H1 (cell line): ENCODE results near the gene MORC1. TPM values are rescaled to one million over a fixed set of nuclear protein-coding genes. Genes with fewer than 3 reads are reported as not detected.

ENCODE experiments used
- CTCF ChIA-PET: fragments of 300-600 bp; sonication (Branson Sonifier 250); formaldehyde crosslinking; loops from one replicate; lab custom pipeline; 2021; ENCODE audit not compliant: partially characterized antibody; lab: Charles Lee
- POLR2A ChIA-PET: fragments of 300-600 bp; sonication (Branson Sonifier 250); formaldehyde crosslinking; loops from one replicate; lab custom pipeline; 2021; ENCODE audit warnings: inconsistent platforms; ENCODE audit not compliant: partially characterized antibody; lab: Charles Lee
- DNase-seq, 2 experiments: peaks; one replicate each; pipeline versions ENCODE4 v3.0.0 to v3.0.0-alpha.2; 2010 to 2022; ENCODE audit warnings: low spot score in 2 of 2, low read depth in 1 of 2, mixed read lengths in 1 of 2
- FAIRE-seq: peaks from 2 replicates; lab custom pipeline; 2011; peaks lifted over from hg19 to GRCh38; lab: Jason Lieb, UNC
- H2AFZ ChIP-seq: 2 replicates; pipeline ENCODE4 v1.8.1; 2012; ENCODE audit warnings: low read length, inconsistent platforms
- H2AK5ac ChIP-seq: 2 replicates; pipeline ENCODE4 v1.6.1; 2013; ENCODE audit warnings: low read depth, low read length
- H2BK120ac ChIP-seq: replicated peaks from 2 replicates; pipeline ENCODE3; 2013; ENCODE audit warnings: low read depth, low read length, inconsistent platforms
- H2BK12ac ChIP-seq: 2 replicates; pipeline ENCODE4 v1.6.1; 2013; ENCODE audit warnings: low read depth, low read length
- H2BK15ac ChIP-seq: 2 replicates; pipeline ENCODE4 v1.6.1; 2013; ENCODE audit warnings: low read length
- H2BK20ac ChIP-seq: 2 replicates; pipeline ENCODE4 v1.6.1; 2013; ENCODE audit warnings: low read length
- H2BK5ac ChIP-seq: 2 replicates; pipeline ENCODE4 v1.6.1; 2013; ENCODE audit warnings: low read depth, low read length
- H3K14ac ChIP-seq: 2 replicates; pipeline ENCODE4 v1.6.1; 2013; ENCODE audit warnings: inconsistent platforms; ENCODE audit not compliant: insufficient read length
- H3K18ac ChIP-seq: 2 replicates; pipeline ENCODE4 v1.6.1; 2013; ENCODE audit warnings: low read length; ENCODE audit errors: extremely low read depth
- H3K23ac ChIP-seq: 2 replicates; pipeline ENCODE4 v1.6.1; 2013; ENCODE audit warnings: inconsistent platforms; ENCODE audit not compliant: insufficient read length
- H3K23me2 ChIP-seq: 2 replicates; pipeline ENCODE4 v1.6.1; 2013; ENCODE audit warnings: low read depth, low read length
- H3K27ac ChIP-seq: 2 replicates; pipeline ENCODE4 v1.6.1; 2011; ENCODE audit warnings: low read depth, low read length, inconsistent platforms
- H3K27me3 ChIP-seq, 4 experiments: replicated peaks in 1 of 4; 1 replicate in 1 of 4; 2 replicates in 3 of 4; pipeline versions ENCODE4 v1.6.1 to v1.8.1; 2011 to 2013; ENCODE audit warnings: low read length in 3 of 4, mild to moderate bottlenecking in 3 of 4, inconsistent platforms in 2 of 4, mixed read lengths in 2 of 4, moderate library complexity in 1 of 4; ENCODE audit not compliant: control insufficient read depth in 3 of 4, insufficient read depth in 3 of 4; ENCODE audit errors: extremely low read depth in 1 of 4
- H3K36me3 ChIP-seq, 4 experiments: 2 replicates each; pipeline versions ENCODE4 v1.6.1 to v1.8.1; 2011 to 2013; ENCODE audit warnings: mild to moderate bottlenecking in 4 of 4, low read length in 3 of 4, moderate library complexity in 2 of 4, control low read depth in 1 of 4, inconsistent platforms in 1 of 4; ENCODE audit not compliant: insufficient read depth in 4 of 4, control insufficient read depth in 2 of 4
- H3K4ac ChIP-seq: replicated peaks from 2 replicates; pipeline ENCODE3; 2013; ENCODE audit warnings: low read length, low read depth, mixed read lengths, inconsistent platforms; ENCODE audit not compliant: insufficient read length
- H3K4me1 ChIP-seq, 4 experiments: replicated peaks in 1 of 4; 1 replicate in 1 of 4; 2 replicates in 3 of 4; pipeline versions ENCODE4 v1.6.1 to v1.8.1; 2011 to 2013; ENCODE audit warnings: low read length in 3 of 4, inconsistent platforms in 2 of 4, mixed read lengths in 1 of 4; ENCODE audit not compliant: insufficient read depth in 4 of 4, control insufficient read depth in 3 of 4
- H3K4me2 ChIP-seq, 2 experiments: 2 replicates each; pipeline versions ENCODE4 v1.6.1 to v1.8.1; 2011 to 2013; ENCODE audit warnings: low read depth in 2 of 2, low read length in 2 of 2, control low read depth in 1 of 2, inconsistent platforms in 1 of 2, mild to moderate bottlenecking in 1 of 2; ENCODE audit not compliant: insufficient read depth in 1 of 2
- H3K4me3 ChIP-seq, 4 experiments: fragments of 200-600, 300-600 bp in 1 of 4; sonication (generic), shearing (Covaris generic), sonication (Bioruptor Twin) in 1 of 4; 2 replicates each; pipeline versions ENCODE4 v1.5.1 to v1.8.1; 2011 to 2016; ENCODE audit warnings: low read length in 4 of 4, low read depth in 3 of 4, control low read depth in 2 of 4, inconsistent platforms in 2 of 4, mild to moderate bottlenecking in 2 of 4, mixed read lengths in 1 of 4, moderate library complexity in 1 of 4; ENCODE audit not compliant: insufficient read depth in 2 of 4; ENCODE audit errors: extremely low read depth in 1 of 4
- H3K56ac ChIP-seq: replicated peaks from 2 replicates; pipeline ENCODE3; 2013; ENCODE audit warnings: low read depth, mild to moderate bottlenecking, mixed read lengths, low read length, inconsistent platforms; ENCODE audit not compliant: insufficient read length
- H3K79me1 ChIP-seq: 2 replicates; pipeline ENCODE4 v1.6.1; 2013; ENCODE audit warnings: low read depth, low read length, control low read depth
- H3K79me2 ChIP-seq, 2 experiments: 2 replicates each; pipeline versions ENCODE4 v1.6.1 to v1.8.1; 2012 to 2013; ENCODE audit warnings: low read length in 2 of 2, mild to moderate bottlenecking in 2 of 2, inconsistent platforms in 1 of 2; ENCODE audit not compliant: insufficient read depth in 2 of 2, control insufficient read depth in 1 of 2
- H3K9ac ChIP-seq, 4 experiments: replicated peaks in 1 of 4; 1 replicate in 1 of 4; 2 replicates in 3 of 4; pipeline versions ENCODE4 v1.6.1 to v1.8.1; 2011 to 2013; ENCODE audit warnings: low read depth in 3 of 4, low read length in 3 of 4, control low read depth in 2 of 4, mild to moderate bottlenecking in 2 of 4, moderate library complexity in 2 of 4, inconsistent platforms in 1 of 4; ENCODE audit errors: extremely low read depth in 1 of 4
- H3K9me3 ChIP-seq, 2 experiments: 2 replicates each; pipeline versions ENCODE4 v1.6.1 to v1.8.1; 2012 to 2013; ENCODE audit warnings: mild to moderate bottlenecking in 2 of 2, moderate library complexity in 2 of 2, control low read depth in 1 of 2, inconsistent platforms in 1 of 2, low read depth in 1 of 2, low read length in 1 of 2, mixed read lengths in 1 of 2; ENCODE audit not compliant: insufficient read depth in 2 of 2
- H4K20me1 ChIP-seq, 2 experiments: replicated peaks in 1 of 2; 2 replicates each; pipeline versions ENCODE3 to v1.8.1; 2011 to 2013; ENCODE audit warnings: inconsistent platforms in 2 of 2, low read length in 2 of 2, mild to moderate bottlenecking in 1 of 2; ENCODE audit not compliant: insufficient read depth in 2 of 2, control insufficient read depth in 1 of 2
- H4K5ac ChIP-seq: 2 replicates; pipeline ENCODE4 v1.6.1; 2013; ENCODE audit warnings: low read length, low read depth, mixed read lengths, inconsistent platforms; ENCODE audit not compliant: insufficient read length
- H4K8ac ChIP-seq: 2 replicates; pipeline ENCODE4 v1.8.0; 2013; ENCODE audit warnings: mild to moderate bottlenecking, moderate library complexity, low read length, inconsistent platforms; ENCODE audit not compliant: insufficient read depth; ENCODE audit errors: extremely low read depth
- H4K91ac ChIP-seq: replicated peaks from 2 replicates; pipeline ENCODE3; 2013; ENCODE audit warnings: low read length, mixed read lengths, inconsistent platforms; ENCODE audit not compliant: insufficient read length
- BCL11A ChIP-seq, 2 experiments: IDR thresholded peaks; one replicate each; pipeline ENCODE4 v1.6.1; 2011; ENCODE audit warnings: low read depth in 2 of 2, low read length in 2 of 2, mild to moderate bottlenecking in 2 of 2
- JUND ChIP-seq: IDR thresholded peaks from 2 replicates; pipeline ENCODE4 v1.6.1; 2011; ENCODE audit warnings: mild to moderate bottlenecking, improper control_type of control experiment, low read length
- MAX ChIP-seq: IDR thresholded peaks from 2 replicates; pipeline ENCODE4 v1.6.1; 2012; ENCODE audit warnings: inconsistent platforms
- NRF1 ChIP-seq: IDR thresholded peaks from 2 replicates; pipeline ENCODE4 v1.6.1; 2011; ENCODE audit warnings: mild to moderate bottlenecking, low read depth, low read length, improper control_type of control experiment
- RAD21 ChIP-seq, 2 experiments: IDR thresholded peaks in 1 of 2; conservative IDR thresholded peaks in 1 of 2; 2 replicates each; pipeline ENCODE4 v1.6.1; 2011; ENCODE audit warnings: low read depth in 2 of 2, low read length in 2 of 2, improper control_type of control experiment in 1 of 2, inconsistent platforms in 1 of 2, mild to moderate bottlenecking in 1 of 2, moderate library complexity in 1 of 2
- SAP30 ChIP-seq: fragments of 300-600 bp; sonication (generic); IDR thresholded peaks from 2 replicates; pipeline ENCODE4 v1.7.1; 2012; ENCODE audit warnings: low read length, moderate library complexity, mild to moderate bottlenecking, inconsistent platforms; ENCODE audit not compliant: insufficient read depth, insufficient replicate concordance
- SRF ChIP-seq: IDR thresholded peaks from 2 replicates; pipeline ENCODE4 v1.6.1; 2011; ENCODE audit warnings: mild to moderate bottlenecking, low read depth, low read length, moderate library complexity
- ZNF274 ChIP-seq: IDR thresholded peaks from 2 replicates; pipeline ENCODE4 v1.7.0; 2012; ENCODE audit warnings: low read length, borderline replicate concordance; ENCODE audit errors: extremely low read depth
- WGBS, 2 experiments: shearing (Covaris generic) in 1 of 2; methylation state at CpG; one replicate each; pipeline versions ENCODE4 v1.1.6 to v1.1.7; 2013 to 2015; ENCODE audit warnings: low lambda C conversion rate in 2 of 2, mixed read lengths in 2 of 2, inconsistent platforms in 1 of 2, low coverage in 1 of 2, missing lambda C conversion rate in 1 of 2; ENCODE audit not compliant: insufficient replicate concordance in 2 of 2, insufficient coverage in 1 of 2, insufficient read length in 1 of 2; ENCODE audit errors: extremely low coverage in 1 of 2, missing lambda C conversion rate in 1 of 2; 5-methylcytosine and 5-hydroxymethylcytosine counted together
- polyA plus RNA-seq, 7 experiments: library from polyadenylated mRNA; depleted of rRNA in 3 of 7; stranded (reverse) in 5 of 7; unstranded in 2 of 7; fragments of >200 nt in 5 of 7; fragments of 200-250 nt in 2 of 7; gene quantifications; 1 replicate in 5 of 7; 2 replicates in 1 of 7; 4 replicates in 1 of 7; pipeline versions ENCODE4 v1.2.1 to v1.2.3, GENCODE V29; 2011 to 2013; ENCODE audit warnings: missing spikeins in 2 of 7, mixed read lengths in 2 of 7
- total RNA-seq: library from RNA; stranded (reverse); fragmentation: NEBNext Ultra II Directional; extraction: Animal tissue kit (Norgen Biotek cat#: 25700); gene quantifications from 2 replicates; pipeline ENCODE4 v1.2.1, GENCODE V29; 2021

The MORC1 gene
- total and polyA plus RNA-seq, 2 of the 8 experiments (the other 6 are each of a cell fraction or from before 2014, with no cell fraction given) = not detected

GRCh38 chr3:109028753-109029152, 89.2 kb downstream of the MORC1 start:
- H3K23me2 ChIP-seq = no peaks in the 10 kb centered on the region; the same call in 1 of the 2 replicates
- no peaks in the 10 kb centered on the region for H3K79me1 ChIP-seq
- no peaks in the 10 kb centered on the region for H3K79me2 ChIP-seq
- H2BK120ac ChIP-seq = no peak overlapping the region
- no peak overlapping the region for H3K9ac ChIP-seq
- no peak overlapping the region for H3K4me2 ChIP-seq
- H4K20me1 ChIP-seq = no peaks in the 10 kb centered on the region
- H3K56ac ChIP-seq = no peak overlapping the region
- WGBS, 2 experiments = 93% methylated on average over 7 of the region's 7 CpGs; no CpG with 5 or more reads in 1 of the 2 experiments
- H3K18ac ChIP-seq = no peak overlapping the region
- H3K23ac ChIP-seq = no peak overlapping the region
- no peaks in the 10 kb centered on the region for H3K4me1 ChIP-seq
- H3K27ac ChIP-seq = no peak overlapping the region
- no peak overlapping the region for H2BK12ac ChIP-seq
- H2AK5ac ChIP-seq = no peak overlapping the region
- no peak for DNase-seq
- no peak overlapping the region for H4K91ac ChIP-seq
- no peak overlapping the region for H2BK5ac ChIP-seq
- H3K4ac ChIP-seq = no peak overlapping the region
- H2BK20ac ChIP-seq = no peak overlapping the region
- H3K4me3 ChIP-seq = no peak overlapping the region
- no peak overlapping the region for H4K5ac ChIP-seq
- POLR2A ChIA-PET = no interaction called here
- no peaks in the 10 kb centered on the region for H3K36me3 ChIP-seq
- no peak for FAIRE-seq
- H3K14ac ChIP-seq = no peak overlapping the region
- H4K8ac ChIP-seq = no peak overlapping the region
- H3K27me3 ChIP-seq = no peaks in the 10 kb centered on the region
- TF ChIP-seq SAP30 (no peak), ZNF274 (no peak), MAX (no peak), NRF1 (no peak), JUND (no peak), SRF (no peak), BCL11A (IDR thresholded peaks at IDR 0.05; ENCODE audit: low read depth in 2 of 2, low read length in 2 of 2) (no peak), RAD21 (IDR thresholded peaks at IDR 0.05 in 1 of 2, conservative IDR thresholded peaks at IDR 0.05 in 1 of 2; ENCODE audit: low read depth in 2 of 2, low read length in 2 of 2) (no peak)
- H2BK15ac ChIP-seq = no peak overlapping the region
- peak overlapping the region; percentile 47; the same call in 1 of the 2 replicates for H2AFZ ChIP-seq
- CTCF ChIA-PET = no interaction called here
- H3K9me3 ChIP-seq = no peaks in the 10 kb centered on the region
